GM12891 (cell line): ENCODE results near the gene RNFT2.

Source experiments
- PAX5 ChIP-seq: IDR thresholded peaks from 2 replicates; pipeline ENCODE4 v1.6.1; 2011; ENCODE audit warnings: low read length, moderate library complexity, mild to moderate bottlenecking; ENCODE audit not compliant: insufficient read depth, severe bottlenecking
- POLR2A ChIP-seq: IDR thresholded peaks from 2 replicates; pipeline ENCODE4 v1.6.1; 2011; ENCODE audit warnings: low read depth, low read length, control low read depth
- POLR2AphosphoS5 ChIP-seq: IDR thresholded peaks from 2 replicates; pipeline ENCODE4 v1.6.1; 2011; ENCODE audit warnings: low read depth, low read length, control low read depth
- POU2F2 ChIP-seq: IDR thresholded peaks from 2 replicates; pipeline ENCODE4 v1.6.1; 2011; ENCODE audit warnings: low read depth, mild to moderate bottlenecking, control low read depth, low read length, moderate library complexity
- SPI1 ChIP-seq: IDR thresholded peaks from 2 replicates; pipeline ENCODE4 v1.6.1; 2011; ENCODE audit warnings: low read depth, low read length, control low read depth
- TAF1 ChIP-seq: IDR thresholded peaks from 2 replicates; pipeline ENCODE4 v1.6.1; 2011; ENCODE audit warnings: low read depth, low read length, control low read depth

DNA sequence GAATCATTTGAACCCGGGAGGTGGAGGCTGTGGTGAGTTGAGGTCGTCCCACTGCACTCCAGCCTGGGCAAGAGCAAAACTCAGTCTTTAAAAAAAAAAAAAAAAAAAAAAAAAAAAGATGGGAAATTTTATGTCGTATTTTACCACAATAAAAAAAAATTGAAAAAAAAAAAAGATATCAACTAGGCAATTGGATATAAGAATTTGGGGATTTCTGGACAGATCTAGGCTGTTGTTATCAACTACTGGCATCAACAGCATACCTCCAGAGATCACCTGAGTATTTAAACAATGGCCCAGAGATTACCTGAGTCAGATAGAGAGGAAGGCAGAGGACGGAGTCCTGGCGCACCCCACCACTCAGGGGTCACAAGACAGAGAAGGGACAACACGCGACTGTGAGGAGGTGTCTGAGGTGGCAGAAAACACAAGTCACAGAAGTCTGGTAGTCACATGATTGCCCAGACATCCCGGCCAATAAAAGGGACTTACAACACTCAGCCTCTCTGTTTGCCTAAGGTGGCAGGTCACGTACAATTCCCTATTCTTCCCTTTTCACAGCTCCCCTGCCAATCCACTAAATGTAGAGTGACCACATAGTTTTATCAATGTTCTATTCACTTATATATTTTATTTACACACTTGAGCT is 2.0 kb upstream of the RNFT2 start:
- TF ChIP-seq POLR2AphosphoS5 (no peak), POLR2A (no peak), TAF1 (no peak), POU2F2 (no peak), SPI1 (no peak), PAX5 (no peak)
